Adipose tissue (tissue), 3 donors: ENCODE data around the gene UNC5C. TPM values are rescaled to one million over a fixed set of nuclear protein-coding genes. Genes with fewer than 3 reads are reported as not detected.

Source experiments
- H3K27ac ChIP-seq: one replicate; pipeline ENCODE4 v1.5.1; 2013; ENCODE audit warnings: low read depth, low read length
- WGBS, 3 donors: extraction: QIAGEN DNeasy Blood & Tissue Kit; methylation state at CpG; one replicate each; pipeline ENCODE4 v1.1.7; 2013; 5-methylcytosine and 5-hydroxymethylcytosine counted together
- polyA plus RNA-seq, 3 donors: library from polyadenylated mRNA; stranded (reverse); fragments of 200-250 nt; gene quantifications; one replicate each; pipeline ENCODE4 v1.2.3, GENCODE V29; 2013
- donor health status: healthy with polysubstance abuse.
- donor health status: Bipolar disorder and iron deficiency.
- donor health status: healthy.

UNC5C gene
- polyA plus RNA-seq, 3 donors = 0.15 to 2.6 (median 0.67) TPM

DNA sequence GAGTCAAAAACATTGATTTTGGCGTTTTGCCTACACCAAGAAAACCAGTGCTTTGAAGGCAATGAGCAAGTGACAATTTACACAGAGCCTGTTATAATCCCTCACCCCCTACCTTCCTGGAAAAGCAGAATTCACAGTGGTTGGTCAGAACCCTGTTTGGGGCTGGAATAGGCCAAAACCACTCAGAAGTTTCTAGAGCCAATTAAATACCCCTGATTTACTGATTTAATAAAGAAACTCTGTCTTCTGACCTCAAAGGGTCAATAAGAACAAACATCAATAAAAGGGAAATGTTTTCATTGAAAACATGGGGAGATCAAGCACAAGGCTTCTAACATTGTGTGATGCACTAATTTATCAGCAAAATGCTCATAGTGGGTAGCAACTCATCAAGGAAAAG is 116.3 kb downstream of the UNC5C start:
- 24 to 76% (median 75%) methylated on average over 1 of the region's 1 CpG for WGBS, 3 donors
- H3K27ac ChIP-seq = no peak overlapping the region

DNA sequence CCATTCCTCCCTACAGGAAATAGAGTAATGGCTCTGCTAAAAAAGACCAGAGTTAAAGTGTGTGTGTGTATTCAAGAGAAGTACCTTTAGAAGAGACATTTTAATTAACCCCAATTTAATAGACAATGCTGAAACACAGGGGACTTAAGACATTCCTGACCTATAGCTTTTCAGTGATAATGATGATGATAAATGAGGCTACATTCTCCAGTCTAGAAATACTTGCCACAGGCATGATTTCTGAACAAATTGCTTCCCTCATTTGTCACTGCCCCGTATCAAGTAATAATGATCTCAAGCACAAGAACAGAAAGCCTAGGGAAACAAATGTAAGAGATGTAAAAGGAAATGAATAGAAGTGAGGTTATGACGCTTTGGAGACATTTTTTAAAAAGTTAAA is 117.1 kb downstream of the UNC5C start:
- WGBS, 3 donors = 48 to 79% (median 77%) methylated on average over 2 of the region's 2 CpGs
- H3K27ac ChIP-seq = no peak overlapping the region

DNA sequence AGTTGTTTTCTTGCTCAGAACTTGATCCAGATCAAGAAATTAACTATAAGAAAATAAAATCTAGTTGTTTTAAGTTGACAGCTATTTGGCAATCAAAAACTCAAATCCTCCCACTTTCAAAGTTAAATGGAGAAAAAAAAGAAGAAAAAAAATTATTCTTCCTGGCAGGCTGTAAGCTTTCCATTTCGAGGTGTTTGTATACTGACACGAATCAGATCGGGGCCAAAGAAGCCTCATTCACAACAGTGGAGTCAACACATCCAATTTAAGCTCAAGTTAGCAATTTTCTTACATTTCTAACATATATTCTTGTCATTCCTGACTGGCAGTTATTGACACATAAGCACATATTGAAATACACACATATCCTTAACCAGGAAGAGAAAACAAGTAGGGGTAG is 119.4 kb downstream of the UNC5C start:
- H3K27ac ChIP-seq = no peak overlapping the region
- 68 to 86% (median 68%) methylated on average over 3 of the region's 3 CpGs for WGBS, 3 donors

DNA sequence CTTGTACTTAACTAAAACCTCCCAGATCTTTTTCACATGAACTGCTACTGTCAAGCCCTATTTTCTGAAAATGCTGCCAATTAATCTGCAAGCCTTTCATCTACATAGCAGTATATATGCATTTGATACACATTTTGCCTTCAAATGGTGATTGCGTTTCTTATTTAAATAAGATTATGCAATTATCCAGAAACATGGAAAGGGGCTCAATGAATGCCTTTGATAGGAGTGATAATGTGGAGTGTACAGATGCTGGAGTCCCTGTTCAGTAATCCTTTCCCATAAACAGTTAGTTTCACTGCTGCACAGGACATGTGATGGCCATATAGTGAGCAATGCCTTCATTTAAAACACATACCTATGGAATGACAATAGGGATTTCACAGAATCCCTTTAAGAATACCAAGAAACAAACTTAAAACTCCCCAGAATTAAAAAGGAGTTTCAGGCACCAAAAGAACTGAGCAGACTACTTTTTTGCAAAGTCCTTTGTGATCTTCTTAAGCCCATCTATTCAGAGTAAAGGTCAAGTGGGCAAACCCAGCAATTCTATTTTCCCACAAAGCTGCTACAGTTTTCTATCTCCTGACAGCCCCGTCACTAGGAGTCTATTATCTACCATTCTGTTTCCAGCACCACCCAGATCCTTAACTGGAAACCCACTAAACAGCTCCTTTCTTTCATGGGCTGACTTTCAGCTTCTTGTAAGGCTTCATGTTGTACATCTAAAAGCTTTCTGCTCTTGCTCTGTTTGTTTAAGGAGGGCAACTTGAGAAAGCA is 120.3 kb downstream of the UNC5C start:
- H3K27ac ChIP-seq = no peak overlapping the region
- WGBS, 3 donors = 72 to 81% (median 80%) methylated on average over 2 of the region's 2 CpGs

DNA sequence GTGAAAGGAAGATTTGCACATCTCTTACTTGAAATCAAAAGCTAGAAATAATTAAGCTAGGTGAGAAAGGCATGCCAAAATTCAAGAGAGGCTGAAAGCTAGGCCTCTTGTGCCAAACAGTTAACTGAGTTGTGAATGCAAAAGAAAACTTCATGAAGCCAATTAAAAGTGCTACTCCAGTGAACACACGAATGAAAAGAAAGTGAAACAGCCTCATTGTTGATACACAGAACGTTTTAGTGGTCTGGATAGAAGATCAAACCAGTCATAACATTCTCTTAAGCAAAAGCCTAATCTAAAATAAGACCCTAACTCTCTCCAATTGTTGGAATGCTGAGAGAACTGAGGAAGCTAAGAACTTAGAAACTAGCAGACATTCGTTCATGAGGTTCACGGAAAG is 122.3 kb downstream of the UNC5C start:
- no peak overlapping the region for H3K27ac ChIP-seq
- WGBS, 3 donors = 61 to 70% (median 64%) methylated on average over 4 of the region's 4 CpGs

DNA sequence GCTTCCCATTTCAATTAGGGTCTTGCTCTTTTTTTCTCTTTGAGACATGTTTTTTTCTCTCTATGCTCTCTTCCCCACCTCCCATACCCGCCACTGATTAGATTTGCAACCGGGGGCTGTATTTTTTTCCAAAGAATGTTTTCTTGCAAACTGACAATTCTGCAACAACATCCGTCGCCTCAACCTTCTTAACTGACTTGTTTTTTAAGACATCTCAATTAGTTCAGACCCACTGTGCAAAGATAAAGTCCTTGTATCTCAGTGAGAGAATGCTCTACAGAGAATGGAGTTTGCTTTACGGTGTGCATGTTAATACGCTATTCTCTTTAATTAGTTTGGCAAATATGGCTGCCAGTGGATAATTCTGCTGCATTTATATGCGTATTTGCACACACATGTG is 126.3 kb downstream of the UNC5C start:
- no peak overlapping the region for H3K27ac ChIP-seq
- WGBS, 3 donors = 72 to 78% (median 77%) methylated on average over 7 of the region's 7 CpGs

DNA sequence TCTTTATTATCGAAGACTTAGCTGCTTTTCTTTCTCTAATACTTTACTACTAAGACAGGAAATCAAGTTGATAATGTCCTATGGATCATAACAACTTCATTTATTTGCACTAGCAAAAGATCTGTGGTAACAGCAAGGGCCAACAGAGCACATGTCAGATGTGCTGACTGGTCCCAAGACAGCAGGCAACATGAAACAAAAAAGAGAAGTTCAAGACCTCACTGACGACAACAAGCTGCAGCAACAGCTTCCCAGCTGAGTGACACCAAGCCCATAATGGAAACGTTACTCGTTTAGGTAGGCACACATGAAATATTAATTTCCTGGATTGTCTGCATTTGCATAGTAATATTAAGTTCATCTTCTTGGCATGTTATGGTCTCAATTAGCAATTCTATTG is 126.9 kb downstream of the UNC5C start:
- 51 to 73% (median 55%) methylated on average over 4 of the region's 4 CpGs for WGBS, 3 donors
- no peak overlapping the region for H3K27ac ChIP-seq

DNA sequence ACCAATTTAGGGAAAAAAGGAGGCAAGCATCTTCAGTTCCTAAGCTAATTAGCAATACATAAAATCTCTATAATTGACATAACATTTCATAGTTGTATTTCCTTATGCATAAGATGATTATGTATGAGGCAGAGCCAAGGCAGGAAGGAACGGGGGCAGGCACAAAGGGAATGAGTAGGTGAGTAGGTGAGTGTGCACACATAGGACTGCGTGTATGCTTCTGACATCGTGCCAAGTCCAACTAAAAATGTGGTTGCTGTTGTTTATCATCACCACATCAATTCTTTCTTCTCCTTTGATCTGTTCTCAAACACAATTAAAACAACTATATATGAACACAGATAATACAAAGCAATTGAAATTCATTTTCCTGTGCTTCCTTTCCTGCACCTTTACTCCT is 131.2 kb downstream of the UNC5C start:
- no peak overlapping the region for H3K27ac ChIP-seq
- WGBS, 3 donors = 55 to 76% (median 68%) methylated on average over 3 of the region's 3 CpGs

DNA sequence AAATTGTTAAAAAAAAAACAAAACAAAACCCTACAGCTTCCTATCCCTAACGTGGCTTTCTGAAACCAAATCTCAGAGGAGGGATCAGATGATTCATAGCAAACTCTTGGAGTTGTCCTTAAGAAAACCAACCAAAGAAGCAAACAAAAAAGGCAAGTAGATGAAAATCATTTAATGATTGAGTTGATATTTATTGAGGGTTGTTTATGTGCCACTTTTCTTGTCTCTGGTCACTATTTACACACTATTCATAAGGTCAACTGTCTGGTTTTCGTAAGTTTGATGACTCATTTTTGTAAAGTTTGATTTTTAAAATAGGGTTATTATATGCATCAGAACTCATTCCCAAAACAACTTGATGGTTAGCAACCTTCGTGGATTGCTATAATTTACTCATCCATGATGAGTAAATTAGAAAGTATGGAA is 133.4 kb downstream of the UNC5C start:
- no peak overlapping the region for H3K27ac ChIP-seq
- WGBS, 3 donors = 48 to 53% (median 50%) methylated on average over 3 of the region's 3 CpGs

DNA sequence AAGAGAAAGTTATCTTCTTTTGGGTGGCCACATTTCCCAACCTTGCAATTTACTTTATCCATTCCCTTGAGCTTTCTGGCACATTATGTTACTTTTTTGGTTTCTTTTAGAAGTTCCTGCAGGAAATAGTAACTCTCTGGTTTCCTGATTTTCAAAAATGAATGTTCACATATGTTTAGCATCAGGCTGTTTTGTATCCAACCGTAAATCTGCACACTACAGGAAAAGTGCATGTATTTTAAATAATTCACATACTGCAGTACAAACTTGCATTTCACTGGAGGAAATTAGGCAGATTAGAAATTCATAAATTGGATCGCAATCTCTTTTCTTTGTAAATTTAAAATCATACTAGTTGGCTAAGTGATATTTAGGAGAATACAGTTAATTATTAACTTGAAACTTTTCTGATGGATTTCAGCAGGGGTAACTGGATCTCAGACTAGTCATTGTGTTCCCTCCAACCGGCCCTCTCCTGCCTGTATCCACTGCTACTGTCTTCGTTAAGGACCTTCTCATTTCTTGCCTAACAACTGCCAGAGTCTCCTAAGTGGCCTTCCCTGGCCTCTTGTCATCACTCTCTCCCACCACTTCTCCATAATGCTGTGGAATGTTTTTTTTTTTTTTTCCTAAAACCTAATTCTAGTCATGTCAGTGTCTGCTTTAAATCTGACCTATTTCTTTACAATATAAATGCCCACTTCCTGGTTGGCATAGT is 137.2 kb downstream of the UNC5C start:
- no peak overlapping the region for H3K27ac ChIP-seq
- WGBS, 3 donors = 36 to 41% (median 40%) methylated on average over 4 of the region's 4 CpGs

DNA sequence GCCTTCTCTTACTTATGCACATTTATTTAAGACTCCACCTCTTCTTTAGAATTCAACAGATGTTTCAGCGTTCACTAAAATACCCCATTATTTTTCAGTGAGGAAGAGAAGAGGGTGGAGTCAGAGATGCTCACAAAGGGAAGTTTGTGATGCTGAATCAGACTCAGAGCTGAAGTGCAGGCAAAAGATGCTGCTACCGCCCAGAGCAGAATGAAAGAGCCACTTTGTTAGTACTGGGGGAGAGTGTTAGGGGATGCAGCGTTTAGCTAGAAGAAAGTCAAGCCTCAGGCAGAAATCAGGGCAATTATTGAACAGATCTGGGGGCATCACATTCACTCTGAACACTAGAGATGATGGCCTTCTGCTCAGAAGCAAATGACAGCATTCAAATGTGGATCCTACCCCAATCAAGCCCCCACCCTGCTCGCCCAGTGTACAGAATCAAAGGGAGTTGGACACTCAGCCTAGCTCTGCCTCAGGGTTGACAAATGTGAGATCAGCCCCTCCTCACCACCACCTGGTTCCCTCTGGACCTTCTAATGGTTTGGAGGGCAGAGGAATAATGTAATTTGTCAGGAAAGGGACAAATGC is 138.3 kb downstream of the UNC5C start:
- no peak overlapping the region for H3K27ac ChIP-seq
- WGBS, 3 donors = 69 to 81% (median 79%) methylated on average over 4 of the region's 4 CpGs

DNA sequence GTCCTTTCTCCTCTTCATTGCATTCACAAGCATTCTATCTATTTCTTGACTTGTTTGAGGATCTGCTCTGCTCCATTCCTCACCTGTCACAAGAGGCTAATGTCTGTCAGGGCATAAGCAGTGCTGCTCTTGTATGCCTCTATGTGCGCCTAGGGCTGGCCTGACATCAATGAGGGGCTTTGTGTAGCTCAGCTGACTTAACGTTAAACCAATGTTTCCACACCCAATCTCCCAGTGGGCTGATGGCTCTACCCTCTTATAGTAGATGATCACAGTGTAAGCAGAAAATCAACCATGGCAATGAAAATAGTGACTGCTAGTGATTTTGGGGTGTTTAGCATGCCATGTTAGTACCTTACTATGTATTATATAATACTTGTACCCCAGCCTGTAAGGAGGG is 139.0 kb downstream of the UNC5C start:
- WGBS, 3 donors = 72 to 96% (median 91%) methylated on average over 2 of the region's 2 CpGs
- no peak overlapping the region for H3K27ac ChIP-seq

DNA sequence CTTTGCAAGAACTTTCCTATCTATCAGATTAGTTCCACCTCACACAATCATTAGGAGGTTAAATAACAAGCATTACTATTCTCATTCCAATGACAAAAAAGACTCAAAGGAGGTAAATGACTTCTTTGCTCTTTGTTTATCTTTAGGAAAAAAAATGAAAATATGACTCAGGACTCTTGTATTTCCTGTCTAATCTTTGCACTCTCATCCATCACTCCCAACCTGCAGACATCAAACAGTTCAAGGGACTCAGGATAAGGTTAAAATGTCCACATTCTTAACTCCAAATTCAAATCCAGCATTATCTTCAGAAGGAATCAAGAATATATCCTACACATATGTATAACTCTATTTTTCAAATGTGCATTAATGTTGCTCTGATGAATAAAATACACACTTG is 139.6 kb downstream of the UNC5C start:
- no peak overlapping the region for H3K27ac ChIP-seq

DNA sequence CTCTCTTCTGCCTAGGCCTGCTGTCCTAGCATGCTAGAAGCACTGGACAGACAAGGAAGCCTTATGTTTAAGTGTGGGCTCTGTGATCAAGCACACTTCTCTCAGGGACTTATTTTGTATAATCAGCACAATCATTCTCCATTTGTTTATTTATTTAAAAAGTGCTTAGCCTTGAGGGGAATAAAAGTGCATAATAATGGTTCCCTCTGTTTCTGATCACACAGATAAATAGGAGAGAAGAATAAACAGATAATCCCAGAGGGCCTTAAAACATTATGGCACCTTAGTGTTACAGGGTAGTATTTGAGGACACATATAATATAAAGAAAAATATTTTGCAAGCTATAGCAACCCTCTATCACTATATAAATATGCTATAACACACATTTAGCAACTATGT is 146.5 kb downstream of the UNC5C start:
- no peak overlapping the region for H3K27ac ChIP-seq

DNA sequence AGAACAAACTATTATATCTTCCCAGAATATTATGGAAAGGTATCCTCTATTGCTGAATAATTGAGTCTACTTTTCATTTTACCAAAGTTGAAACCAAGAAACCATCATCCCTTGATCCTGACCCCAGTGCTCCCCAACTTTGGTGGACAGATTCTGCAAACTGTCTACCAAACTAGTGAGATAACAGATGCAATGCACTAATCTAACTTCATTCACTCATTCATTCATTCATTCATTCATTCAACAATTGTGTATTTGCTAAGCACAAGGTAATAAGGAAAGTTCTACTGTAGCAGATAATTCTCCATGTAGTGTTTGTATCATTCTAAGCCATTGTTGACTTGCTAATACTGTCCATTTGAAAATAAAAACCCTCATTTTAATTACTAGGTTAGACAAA is 150.6 kb downstream of the UNC5C start:
- no peak overlapping the region for H3K27ac ChIP-seq

DNA sequence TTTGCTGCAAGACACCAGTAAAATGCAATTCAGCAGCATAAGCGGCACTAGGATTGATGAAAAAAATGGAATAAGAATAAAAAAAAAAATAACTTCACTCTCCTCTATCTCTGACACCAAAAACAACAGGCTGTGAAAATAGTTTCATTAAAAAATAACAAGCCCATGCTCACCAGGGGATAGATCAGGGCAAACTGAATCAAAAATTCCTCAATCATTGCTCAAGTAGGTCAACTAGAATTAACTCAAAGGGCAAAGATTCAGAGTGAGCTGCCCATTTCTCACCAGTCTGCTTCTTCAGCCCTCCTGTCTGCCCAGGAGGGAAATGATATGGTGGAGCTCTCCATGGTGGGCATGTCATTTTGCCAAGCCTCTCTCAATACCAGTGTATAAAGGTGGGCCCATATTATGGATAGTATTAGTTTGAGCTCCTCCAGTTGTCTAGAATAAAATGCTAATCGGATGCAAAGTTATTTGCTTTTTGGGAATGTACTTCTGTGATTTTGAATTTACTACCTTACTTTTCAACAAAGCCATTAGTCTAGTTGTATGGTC is 153.9 kb downstream of the UNC5C start:
- no peak overlapping the region for H3K27ac ChIP-seq
- 85 to 90% (median 87%) methylated on average over 2 of the region's 2 CpGs for WGBS, 3 donors

DNA sequence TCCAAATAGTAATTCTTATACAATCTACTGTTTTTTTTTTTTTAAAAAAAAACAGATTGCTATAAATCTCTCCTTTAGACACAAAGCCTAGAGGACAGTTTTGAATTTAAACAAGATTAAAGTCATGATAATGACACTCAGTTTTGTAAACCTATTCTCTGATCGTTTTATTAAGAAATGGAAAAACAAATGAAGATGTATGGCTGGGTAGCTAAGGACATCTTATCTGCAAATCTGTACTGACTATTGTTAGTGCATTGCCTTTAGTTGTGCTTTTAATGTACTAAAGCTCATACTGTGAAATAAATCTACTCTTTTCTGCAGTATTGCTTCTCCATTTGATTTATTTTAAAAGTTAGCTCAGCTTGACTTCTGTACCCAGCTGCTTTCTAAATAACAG is 155.0 kb downstream of the UNC5C start:
- no peak overlapping the region for H3K27ac ChIP-seq
- 45 to 59% (median 56%) methylated on average over 1 of the region's 1 CpG for whole genome bisulfite sequencing, 3 donors

DNA sequence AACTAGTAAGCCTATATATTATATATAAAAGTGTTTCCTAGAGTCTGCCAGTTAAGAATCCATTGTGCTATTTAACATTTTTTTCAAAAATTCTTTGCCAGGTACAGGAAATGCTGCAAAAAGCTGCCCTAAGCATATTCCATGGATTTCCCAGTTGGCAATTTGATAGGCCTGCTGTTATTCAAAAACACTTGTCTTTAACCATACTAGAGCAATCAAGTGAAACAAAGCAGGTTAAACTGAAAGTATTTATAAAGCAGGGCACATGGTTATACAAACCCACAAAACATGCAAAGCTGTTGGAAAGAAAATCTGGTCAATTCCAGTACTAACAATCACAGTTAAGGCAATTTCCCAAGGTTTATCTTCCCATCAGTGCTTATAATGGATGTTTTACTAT is 159.9 kb downstream of the UNC5C start:
- H3K27ac ChIP-seq = no peak overlapping the region

DNA sequence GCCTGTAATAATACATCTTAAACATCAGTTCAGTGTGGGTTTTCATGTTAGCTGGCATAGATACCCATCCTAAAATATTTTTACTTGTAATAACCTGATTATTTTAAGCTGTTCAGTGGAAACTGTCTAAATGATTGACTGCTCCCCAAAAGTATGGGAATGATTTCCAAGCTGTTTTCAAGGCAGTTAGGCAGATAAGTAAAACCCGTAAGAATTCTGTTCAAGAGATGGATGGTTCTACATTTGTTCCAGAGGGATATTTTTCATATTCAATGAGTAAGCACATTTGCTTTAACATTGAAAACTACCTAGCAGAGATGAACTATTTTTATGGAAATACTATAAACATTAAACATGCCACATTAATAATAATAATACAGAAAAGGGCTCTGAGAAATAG is 161.1 kb downstream of the UNC5C start:
- 68 to 77% (median 73%) methylated on average over 1 of the region's 1 CpG for WGBS, 3 donors
- H3K27ac ChIP-seq = no peak overlapping the region

DNA sequence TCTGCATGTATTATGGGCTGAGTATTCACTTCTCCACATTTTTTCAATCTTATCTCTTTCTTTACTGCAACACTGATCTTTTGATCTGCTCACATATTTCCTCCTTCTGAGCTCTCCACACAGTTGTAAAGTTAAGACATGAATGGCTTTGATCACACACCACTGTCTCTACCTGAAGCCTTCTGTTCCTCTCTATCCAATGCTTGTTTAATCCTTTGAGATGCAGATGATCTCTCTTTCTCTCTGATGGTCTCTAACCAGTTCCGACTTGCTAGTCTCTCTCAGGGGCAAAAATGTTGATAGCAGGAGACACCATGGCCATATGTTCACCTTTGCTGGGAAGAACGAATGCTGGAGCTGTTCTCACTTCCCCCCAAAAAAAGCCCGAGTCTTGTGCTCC is 162.4 kb downstream of the UNC5C start:
- 71 to 87% (median 80%) methylated on average over 3 of the region's 3 CpGs for WGBS, 3 donors

More for the DNA sequence above, 162.4 kb downstream of the UNC5C start:
- no peak overlapping the region for H3K27ac ChIP-seq
